ENCODE measurements around the gene ZC3H12D.
"Not testable (repeated sequence)": the region's sequence is repeated elsewhere in the genome, so short reads cannot be mapped to it uniquely, and the experiment has no call there.

Gene ZC3H12D

GRCh38 chr6:149500096-149500495 is 15.3 kb upstream of the ZC3H12D start:
- Histone ChIP-seq H3K4me3 (ENCODE audit: low read depth in 1 of 2, low read length in 2 of 2) (no peak overlapping the region), H3K36me3 (ENCODE audit: control insufficient read depth in 1 of 2, insufficient read depth in 2 of 2, low read length in 2 of 2) (peaks cover 0 to 4% of the 10 kb centered on the region in 2 donors), H3K9me3 (ENCODE audit: control insufficient read depth in 1 of 2, low read length in 2 of 2) (no peaks in the 10 kb centered on the region), H3K27ac (ENCODE audit: low read depth, low read length) (no peak overlapping the region), H3K27me3 (ENCODE audit: control insufficient read depth in 1 of 2, insufficient read depth in 2 of 2, low read length in 2 of 2) (no peaks in the 10 kb centered on the region), H3K9ac (ENCODE audit: low read depth in 1 of 2, low read length in 2 of 2) (no peak overlapping the region), H3K4me1 (ENCODE audit: control insufficient read depth in 1 of 2, insufficient read depth in 2 of 2, low read length in 2 of 2) (no peaks in the 10 kb centered on the region)

DNA sequence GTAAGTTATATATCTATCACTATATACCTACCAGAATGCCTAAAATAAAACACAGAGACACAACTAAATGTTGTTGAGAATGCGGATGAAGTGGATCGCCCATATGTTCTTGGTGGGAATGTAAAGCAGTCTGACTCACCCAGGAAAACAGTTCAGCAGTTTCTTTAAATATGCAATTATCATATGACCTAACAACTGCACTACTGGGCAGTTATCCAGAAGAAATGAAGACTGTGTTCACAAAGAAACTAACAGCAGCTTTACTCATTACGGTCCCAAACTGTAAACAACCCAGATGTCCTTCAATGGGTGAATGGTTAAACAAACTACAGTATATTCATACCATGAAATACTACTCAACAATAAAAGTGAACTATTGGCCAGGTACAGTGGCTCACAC is 14.3 kb upstream of the ZC3H12D start:
- Histone ChIP-seq H3K36me3 (ENCODE audit: control insufficient read depth in 1 of 2, insufficient read depth in 2 of 2, low read length in 2 of 2) (peaks cover 0 to 4% of the 10 kb centered on the region in 2 donors), H3K9me3 (ENCODE audit: control insufficient read depth in 1 of 2, low read length in 2 of 2) (no peaks in the 10 kb centered on the region), H3K27me3 (ENCODE audit: control insufficient read depth in 1 of 2, insufficient read depth in 2 of 2, low read length in 2 of 2) (no peaks in the 10 kb centered on the region), H3K4me1 (ENCODE audit: control insufficient read depth in 1 of 2, insufficient read depth in 2 of 2, low read length in 2 of 2) (peaks cover 0 to 5% of the 10 kb centered on the region in 2 donors), H3K4me3 (ENCODE audit: low read depth in 1 of 2, low read length in 2 of 2) (no peak overlapping the region), H3K27ac (ENCODE audit: low read depth, low read length) (no peak overlapping the region), H3K9ac (ENCODE audit: low read depth in 1 of 2, low read length in 2 of 2) (no peak overlapping the region)

GRCh38 chr6:149497365-149497764 is 12.6 kb upstream of the ZC3H12D start:
- Histone ChIP-seq H3K4me1 (ENCODE audit: control insufficient read depth in 1 of 2, insufficient read depth in 2 of 2, low read length in 2 of 2) (peaks cover 0 to 12% of the 10 kb centered on the region in 2 donors), H3K27me3 (ENCODE audit: control insufficient read depth in 1 of 2, insufficient read depth in 2 of 2, low read length in 2 of 2) (no peaks in the 10 kb centered on the region), H3K9me3 (ENCODE audit: control insufficient read depth in 1 of 2, low read length in 2 of 2) (no peaks in the 10 kb centered on the region), H3K36me3 (ENCODE audit: control insufficient read depth in 1 of 2, insufficient read depth in 2 of 2, low read length in 2 of 2) (no peaks in the 10 kb centered on the region), H3K9ac (ENCODE audit: low read depth in 1 of 2, low read length in 2 of 2) (no peak overlapping the region), H3K27ac (ENCODE audit: low read depth, low read length) (no peak overlapping the region), H3K4me3 (ENCODE audit: low read depth in 1 of 2, low read length in 2 of 2) (no peak overlapping the region)

DNA sequence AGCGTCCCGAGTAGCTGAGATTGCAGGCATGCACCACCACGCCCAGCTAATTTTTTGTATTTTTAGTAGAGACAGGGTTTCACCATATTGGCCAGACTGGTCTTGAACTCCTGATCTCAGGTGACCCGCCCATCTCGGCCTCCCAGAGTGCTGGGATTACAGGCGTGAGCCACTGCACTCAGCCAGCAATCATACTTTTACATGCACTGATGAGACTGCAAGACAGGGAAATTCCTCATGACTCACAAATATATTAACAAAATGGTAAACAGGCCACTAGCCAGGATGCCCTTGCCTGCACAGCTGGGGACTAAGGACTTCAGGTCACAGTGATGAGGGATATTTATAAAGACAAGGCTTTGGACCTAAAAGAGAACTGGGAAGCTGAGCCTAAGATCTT is 11.8 kb upstream of the ZC3H12D start:
- H3K36me3 ChIP-seq (ENCODE audit: control insufficient read depth in 1 of 2, insufficient read depth in 2 of 2, low read length in 2 of 2); H3K9me3 ChIP-seq (ENCODE audit: control insufficient read depth in 1 of 2, low read length in 2 of 2); H3K9ac ChIP-seq (ENCODE audit: low read depth in 1 of 2, low read length in 2 of 2); H3K27ac ChIP-seq (ENCODE audit: low read depth, low read length); H3K4me3 ChIP-seq (ENCODE audit: low read depth in 1 of 2, low read length in 2 of 2); H3K27me3 ChIP-seq (ENCODE audit: control insufficient read depth in 1 of 2, insufficient read depth in 2 of 2, low read length in 2 of 2): not testable (repeated sequence)
- peaks cover 0 to 12% of the 10 kb centered on the region in 2 donors for H3K4me1 ChIP-seq (ENCODE audit: control insufficient read depth in 1 of 2, insufficient read depth in 2 of 2, low read length in 2 of 2)

GRCh38 chr6:149495349-149496016 is 10.7 kb upstream of the ZC3H12D start:
- peaks cover 0 to 12% of the 10 kb centered on the region in 2 donors for H3K4me1 ChIP-seq (ENCODE audit: control insufficient read depth in 1 of 2, insufficient read depth in 2 of 2, low read length in 2 of 2)
- not testable (repeated sequence) for H3K9ac ChIP-seq (ENCODE audit: low read depth in 1 of 2, low read length in 2 of 2); H3K36me3 ChIP-seq (ENCODE audit: control insufficient read depth in 1 of 2, insufficient read depth in 2 of 2, low read length in 2 of 2); H3K9me3 ChIP-seq (ENCODE audit: control insufficient read depth in 1 of 2, low read length in 2 of 2); H3K27me3 ChIP-seq (ENCODE audit: control insufficient read depth in 1 of 2, insufficient read depth in 2 of 2, low read length in 2 of 2); H3K4me3 ChIP-seq (ENCODE audit: low read depth in 1 of 2, low read length in 2 of 2); H3K27ac ChIP-seq (ENCODE audit: low read depth, low read length)

GRCh38 chr6:149494810-149495209 is 10.0 kb upstream of the ZC3H12D start:
- not testable (repeated sequence) for H3K4me3 ChIP-seq (ENCODE audit: low read depth in 1 of 2, low read length in 2 of 2); H3K9me3 ChIP-seq (ENCODE audit: control insufficient read depth in 1 of 2, low read length in 2 of 2); H3K27ac ChIP-seq (ENCODE audit: low read depth, low read length); H3K9ac ChIP-seq (ENCODE audit: low read depth in 1 of 2, low read length in 2 of 2); H3K36me3 ChIP-seq (ENCODE audit: control insufficient read depth in 1 of 2, insufficient read depth in 2 of 2, low read length in 2 of 2); H3K27me3 ChIP-seq (ENCODE audit: control insufficient read depth in 1 of 2, insufficient read depth in 2 of 2, low read length in 2 of 2)
- peaks cover 0 to 12% of the 10 kb centered on the region in 2 donors for H3K4me1 ChIP-seq (ENCODE audit: control insufficient read depth in 1 of 2, insufficient read depth in 2 of 2, low read length in 2 of 2)

GRCh38 chr6:149493761-149494320 is 9.0 kb upstream of the ZC3H12D start:
- Histone ChIP-seq H3K36me3 (ENCODE audit: control insufficient read depth in 1 of 2, insufficient read depth in 2 of 2, low read length in 2 of 2) (no peaks in the 10 kb centered on the region), H3K4me3 (ENCODE audit: low read depth in 1 of 2, low read length in 2 of 2) (no peak overlapping the region), H3K9ac (ENCODE audit: low read depth in 1 of 2, low read length in 2 of 2) (no peak overlapping the region), H3K4me1 (ENCODE audit: control insufficient read depth in 1 of 2, insufficient read depth in 2 of 2, low read length in 2 of 2) (peaks cover 0 to 12% of the 10 kb centered on the region in 2 donors), H3K27ac (ENCODE audit: low read depth, low read length) (no peak overlapping the region), H3K27me3 (ENCODE audit: control insufficient read depth in 1 of 2, insufficient read depth in 2 of 2, low read length in 2 of 2) (no peaks in the 10 kb centered on the region), H3K9me3 (ENCODE audit: control insufficient read depth in 1 of 2, low read length in 2 of 2) (no peaks in the 10 kb centered on the region)

GRCh38 chr6:149492798-149493343 is 8.1 kb upstream of the ZC3H12D start:
- H3K36me3 ChIP-seq (ENCODE audit: control insufficient read depth in 1 of 2, insufficient read depth in 2 of 2, low read length in 2 of 2) = no peaks in the 10 kb centered on the region

DNA sequence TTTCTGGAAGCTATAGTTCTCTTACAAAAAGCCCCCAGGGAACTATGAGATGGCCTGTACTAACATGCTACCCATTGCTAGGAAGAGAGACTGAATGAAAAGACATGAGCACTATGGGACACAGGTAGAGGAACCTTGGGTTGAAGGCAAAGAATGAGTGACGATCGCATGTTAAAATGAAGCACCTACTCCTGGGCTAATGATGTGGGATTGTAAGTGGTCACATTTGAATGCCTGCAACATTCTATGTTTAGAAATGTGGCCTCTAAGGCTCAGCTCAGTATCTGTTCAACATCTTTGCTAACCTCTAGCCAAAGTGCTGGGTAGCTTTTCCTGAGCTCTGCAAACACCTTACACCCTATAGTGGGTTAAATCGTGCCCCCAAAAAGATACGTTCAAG is 5.2 kb upstream of the ZC3H12D start:
- Histone ChIP-seq H3K36me3 (ENCODE audit: control insufficient read depth in 1 of 2, insufficient read depth in 2 of 2, low read length in 2 of 2) (no peaks in the 10 kb centered on the region), H3K4me3 (ENCODE audit: low read depth in 1 of 2, low read length in 2 of 2) (no peak overlapping the region), H3K27me3 (ENCODE audit: control insufficient read depth in 1 of 2, insufficient read depth in 2 of 2, low read length in 2 of 2) (no peaks in the 10 kb centered on the region), H3K9me3 (ENCODE audit: control insufficient read depth in 1 of 2, low read length in 2 of 2) (no peaks in the 10 kb centered on the region), H3K4me1 (ENCODE audit: control insufficient read depth in 1 of 2, insufficient read depth in 2 of 2, low read length in 2 of 2) (peaks cover 9 to 21% of the 10 kb centered on the region in 2 donors), H3K27ac (ENCODE audit: low read depth, low read length) (no peak overlapping the region), H3K9ac (ENCODE audit: low read depth in 1 of 2, low read length in 2 of 2) (no peak overlapping the region)

More at GRCh38 chr6:149492798-149493343, 8.1 kb upstream of the ZC3H12D start:
- Histone ChIP-seq H3K4me3 (ENCODE audit: low read depth in 1 of 2, low read length in 2 of 2) (no peak overlapping the region), H3K27ac (ENCODE audit: low read depth, low read length) (no peak overlapping the region), H3K4me1 (ENCODE audit: control insufficient read depth in 1 of 2, insufficient read depth in 2 of 2, low read length in 2 of 2) (peaks cover 0 to 12% of the 10 kb centered on the region in 2 donors), H3K27me3 (ENCODE audit: control insufficient read depth in 1 of 2, insufficient read depth in 2 of 2, low read length in 2 of 2) (no peaks in the 10 kb centered on the region), H3K9me3 (ENCODE audit: control insufficient read depth in 1 of 2, low read length in 2 of 2) (no peaks in the 10 kb centered on the region), H3K9ac (ENCODE audit: low read depth in 1 of 2, low read length in 2 of 2) (no peak overlapping the region)

DNA sequence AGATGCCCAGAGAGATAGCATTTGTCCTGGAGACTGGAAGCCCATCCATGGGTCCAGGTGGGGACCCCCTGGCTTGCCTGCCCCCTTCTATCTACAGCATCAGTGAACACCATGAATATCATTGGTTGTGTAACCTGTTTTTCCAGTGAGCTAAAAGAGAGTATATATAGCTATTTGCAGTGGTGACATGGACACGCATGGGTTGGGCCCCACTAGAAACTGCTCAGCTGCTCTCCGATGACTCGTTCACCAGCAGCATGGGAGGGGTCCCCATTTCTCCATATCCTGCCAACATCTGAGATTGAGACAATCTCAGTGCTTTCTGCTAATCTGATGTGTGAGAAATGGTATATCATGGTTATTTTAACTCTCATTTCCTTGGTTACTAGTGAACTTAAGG is 4.0 kb upstream of the ZC3H12D start:
- H3K9ac ChIP-seq (ENCODE audit: low read depth in 1 of 2, low read length in 2 of 2) = no peak overlapping the region
- peaks cover 20 to 22% of the 10 kb centered on the region in 2 donors for H3K4me1 ChIP-seq (ENCODE audit: control insufficient read depth in 1 of 2, insufficient read depth in 2 of 2, low read length in 2 of 2)
- no peaks in the 10 kb centered on the region for H3K36me3 ChIP-seq (ENCODE audit: control insufficient read depth in 1 of 2, insufficient read depth in 2 of 2, low read length in 2 of 2)
- H3K27me3 ChIP-seq (ENCODE audit: control insufficient read depth in 1 of 2, insufficient read depth in 2 of 2, low read length in 2 of 2) = no peaks in the 10 kb centered on the region
- H3K27ac ChIP-seq (ENCODE audit: low read depth, low read length) = no peak overlapping the region
- H3K4me3 ChIP-seq (ENCODE audit: low read depth in 1 of 2, low read length in 2 of 2) = no peak overlapping the region
- H3K9me3 ChIP-seq (ENCODE audit: control insufficient read depth in 1 of 2, low read length in 2 of 2) = no peaks in the 10 kb centered on the region
